Hematopoietic multipotent progenitor cell treated with erythropoietin and hydrocortisone succinate and interleukin-3 and kit ligand, for 8 days (in vitro differentiated cells): ENCODE results near the gene RPS27.

Experiments used
- DNase-seq: peaks from one replicate; pipeline ENCODE4 v3.0.0-alpha.2; 2015

RPS27 gene

DNA sequence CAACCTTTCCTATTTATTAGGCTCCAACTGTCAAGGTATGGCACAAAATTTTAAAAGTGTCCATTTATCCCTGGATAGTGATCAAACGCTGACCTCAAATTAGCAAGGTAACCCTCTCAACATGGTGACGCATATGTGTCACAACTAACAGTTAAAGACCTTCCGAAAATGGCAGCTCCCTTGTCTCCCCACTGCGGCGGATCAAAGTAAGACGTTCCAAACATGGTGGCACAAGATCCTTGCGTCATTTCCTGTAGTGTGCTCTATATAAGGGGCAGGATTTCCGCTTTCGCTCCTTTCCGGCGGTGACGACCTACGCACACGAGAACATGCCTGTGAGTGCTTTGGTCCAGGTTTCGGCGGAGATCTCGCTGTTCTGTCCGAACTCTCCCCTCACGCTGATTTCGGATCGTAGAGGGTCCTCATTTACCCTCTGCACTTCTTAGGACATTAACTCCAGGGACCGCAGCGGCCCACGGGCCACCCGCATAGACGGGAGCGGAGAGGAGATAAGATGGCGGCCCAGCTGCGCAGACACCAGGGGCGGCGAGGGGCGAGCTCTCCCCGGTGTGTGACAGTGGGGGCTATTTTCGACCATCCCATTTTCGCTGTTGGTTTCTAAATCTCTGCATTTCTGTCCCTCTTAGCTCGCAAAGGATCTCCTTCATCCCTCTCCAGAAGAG, at the start of gene RPS27:
RPS27 (plus strand) TSS at position 295 of the 683 bp plus-strand sequence; CDS start at position 330, 35 bp downstream.
- peak; percentile 99 for DNase-seq

DNA sequence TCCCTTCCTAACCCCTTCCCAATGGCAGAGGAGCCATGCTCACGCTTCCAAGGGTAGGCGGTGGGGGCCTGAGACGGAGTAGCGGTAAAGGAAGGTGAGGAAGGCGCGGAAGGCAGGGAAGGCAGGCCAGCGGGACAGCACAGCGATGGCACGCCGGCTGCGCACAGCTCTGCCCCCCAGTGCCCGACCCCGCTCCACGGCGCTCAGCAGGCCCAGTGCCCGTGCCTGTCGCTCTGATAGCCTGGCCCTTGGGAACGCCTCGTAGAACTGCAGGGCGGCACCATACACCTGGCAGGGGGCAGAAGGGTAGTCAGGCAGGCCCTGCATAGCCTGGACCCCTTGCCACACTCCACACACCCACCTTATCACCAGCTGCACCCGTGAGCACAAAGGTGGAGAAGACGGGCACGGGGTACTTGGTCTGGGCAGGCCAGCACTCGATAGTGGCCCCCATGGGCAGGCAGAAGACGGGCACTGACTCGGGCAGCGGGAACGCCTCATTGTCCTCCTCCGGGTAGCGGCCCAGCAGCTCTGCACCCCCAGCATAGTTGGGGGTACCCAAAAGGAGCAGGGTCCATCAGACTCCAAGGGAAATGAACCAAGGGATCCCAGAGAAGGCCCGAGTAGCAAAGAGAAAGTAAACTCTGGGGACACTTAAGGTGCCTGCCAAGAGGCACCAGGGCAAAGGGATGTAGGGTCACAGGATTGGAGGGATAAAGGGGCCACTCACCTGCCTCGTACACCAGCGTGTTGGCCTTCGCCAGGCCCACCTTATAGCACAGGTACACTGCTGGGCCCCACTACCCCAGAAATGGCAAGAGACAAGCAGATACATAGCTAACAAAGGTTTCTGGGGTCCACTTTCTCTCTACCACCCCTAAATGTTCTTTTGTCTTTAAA, 48.5 kb upstream of the RPS27 start:
- no peak for DNase-seq

DNA sequence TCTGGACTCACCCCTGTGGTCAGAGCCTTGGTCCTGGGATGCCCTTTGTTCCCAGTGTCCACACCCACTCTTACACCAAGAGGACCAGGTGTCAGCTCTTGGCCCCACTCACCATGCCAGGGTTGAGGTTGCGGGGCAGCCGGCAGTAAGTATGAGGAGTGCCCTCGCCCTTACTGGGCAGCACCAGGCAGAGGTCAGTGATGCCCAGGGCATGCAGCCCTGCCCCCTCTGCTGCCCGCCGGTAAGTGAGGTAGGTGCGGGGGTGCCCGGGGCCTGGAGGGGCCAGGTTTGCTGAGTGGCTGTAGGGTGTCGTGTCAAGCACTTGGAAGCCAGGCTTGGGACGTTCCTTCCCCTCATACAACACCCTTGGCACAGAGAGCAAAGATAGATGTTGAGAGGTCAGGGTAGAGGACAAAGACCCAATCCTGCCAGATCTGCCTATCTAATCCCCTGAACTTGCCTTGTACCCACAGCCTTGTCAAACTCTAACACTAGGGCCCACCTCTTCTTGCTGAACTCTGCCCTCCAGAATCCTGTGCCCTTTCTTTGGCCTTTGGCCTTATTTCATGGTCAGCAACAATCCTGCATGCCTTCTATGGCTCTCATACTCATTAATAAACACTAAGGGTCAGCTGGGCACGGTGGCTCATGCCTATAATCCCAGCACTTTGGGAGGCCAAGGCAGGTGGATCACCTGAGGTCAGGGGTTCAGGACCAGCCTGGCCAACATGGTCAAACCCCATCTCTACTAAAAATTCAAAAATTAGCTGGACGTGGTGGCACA, 47.6 kb upstream of the RPS27 start:
- no peak for DNase-seq

DNA sequence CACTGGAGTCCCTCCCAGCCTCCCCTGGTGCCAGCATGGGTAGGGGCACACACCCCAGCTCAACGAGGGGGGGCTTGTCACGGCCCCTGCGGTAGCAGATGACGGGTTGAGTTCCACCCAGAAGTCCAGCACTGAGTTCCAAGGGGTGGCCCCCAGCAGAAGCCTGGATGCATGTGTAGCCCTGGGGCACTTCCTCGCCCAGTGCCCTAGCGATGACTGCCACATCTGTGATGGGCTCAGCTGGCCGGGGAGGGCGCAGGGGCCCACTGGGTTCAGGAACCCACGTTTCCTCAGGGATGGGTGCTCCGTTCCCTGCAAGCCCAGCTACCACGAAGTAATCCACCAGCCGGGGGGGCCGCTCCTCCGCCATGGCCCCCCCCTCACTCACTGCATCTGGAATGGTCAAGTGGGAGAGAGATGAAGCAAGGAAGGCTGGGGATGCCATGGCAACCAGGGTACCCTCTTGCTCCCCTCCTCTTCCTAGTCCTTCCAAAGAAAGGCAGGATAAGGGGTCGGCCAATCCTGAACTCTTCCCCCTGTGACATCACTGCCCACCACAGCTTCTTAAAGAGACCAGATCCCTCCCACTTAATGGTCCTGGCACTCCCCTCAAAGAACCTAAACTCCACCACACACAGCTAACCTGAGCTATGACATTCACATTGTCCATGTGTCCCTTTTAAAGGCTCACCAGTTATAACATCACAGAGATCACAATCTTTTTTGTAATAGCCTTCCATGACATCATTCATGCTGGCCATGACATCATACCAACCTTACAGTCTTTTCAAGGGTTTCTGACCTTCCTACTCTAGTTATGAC, 46.3 kb upstream of the RPS27 start:
- DNase-seq, result peak; percentile 40

DNA sequence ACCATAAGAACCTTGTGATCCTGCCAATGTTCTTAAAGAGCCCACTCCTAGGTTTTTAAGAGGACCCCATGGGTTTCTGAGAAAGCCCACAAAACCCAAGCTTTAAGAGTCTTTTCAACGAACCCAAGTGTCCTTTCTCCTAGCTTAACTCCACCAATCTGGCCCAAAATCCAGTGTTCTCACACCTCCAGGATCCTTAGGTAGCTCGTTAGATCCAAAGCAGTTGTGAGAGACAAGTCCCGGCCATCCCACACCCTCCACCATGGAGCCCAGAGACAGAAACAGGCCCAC, 45.8 kb upstream of the RPS27 start:
- DNase-seq, result no peak

DNA sequence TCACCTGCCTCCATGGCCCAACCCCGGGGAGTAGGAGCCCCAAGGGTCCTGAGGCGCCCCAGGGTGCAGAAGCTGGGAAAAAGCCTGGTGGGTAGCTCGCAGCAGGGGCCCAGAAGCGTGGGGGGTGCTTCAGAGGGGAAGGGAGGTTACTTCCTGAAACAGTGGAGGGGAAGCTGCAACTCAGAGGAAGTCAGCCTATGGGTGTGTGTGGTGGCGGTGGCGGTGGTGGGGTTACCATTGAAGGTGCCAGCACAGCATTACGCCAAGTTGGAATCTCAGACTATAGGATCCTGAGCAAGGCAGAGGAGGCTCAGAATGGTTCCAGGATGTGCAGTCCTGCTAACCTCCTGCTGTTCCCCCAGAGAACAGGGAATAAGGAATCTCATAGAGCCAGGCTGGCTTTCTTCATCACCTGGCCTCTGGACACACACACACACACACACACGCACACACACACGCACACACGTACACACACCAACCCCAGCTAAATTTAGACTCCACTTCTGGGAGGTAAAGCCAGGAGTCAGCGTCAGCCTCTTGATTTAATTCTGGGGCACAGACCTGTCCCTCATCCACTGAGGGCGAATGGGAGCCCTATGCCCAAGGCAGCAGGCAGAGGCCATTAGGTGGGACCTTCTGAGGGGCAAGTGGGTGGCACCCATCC, 45.3 kb upstream of the RPS27 start:
- DNase-seq, result peak; percentile 63

DNA sequence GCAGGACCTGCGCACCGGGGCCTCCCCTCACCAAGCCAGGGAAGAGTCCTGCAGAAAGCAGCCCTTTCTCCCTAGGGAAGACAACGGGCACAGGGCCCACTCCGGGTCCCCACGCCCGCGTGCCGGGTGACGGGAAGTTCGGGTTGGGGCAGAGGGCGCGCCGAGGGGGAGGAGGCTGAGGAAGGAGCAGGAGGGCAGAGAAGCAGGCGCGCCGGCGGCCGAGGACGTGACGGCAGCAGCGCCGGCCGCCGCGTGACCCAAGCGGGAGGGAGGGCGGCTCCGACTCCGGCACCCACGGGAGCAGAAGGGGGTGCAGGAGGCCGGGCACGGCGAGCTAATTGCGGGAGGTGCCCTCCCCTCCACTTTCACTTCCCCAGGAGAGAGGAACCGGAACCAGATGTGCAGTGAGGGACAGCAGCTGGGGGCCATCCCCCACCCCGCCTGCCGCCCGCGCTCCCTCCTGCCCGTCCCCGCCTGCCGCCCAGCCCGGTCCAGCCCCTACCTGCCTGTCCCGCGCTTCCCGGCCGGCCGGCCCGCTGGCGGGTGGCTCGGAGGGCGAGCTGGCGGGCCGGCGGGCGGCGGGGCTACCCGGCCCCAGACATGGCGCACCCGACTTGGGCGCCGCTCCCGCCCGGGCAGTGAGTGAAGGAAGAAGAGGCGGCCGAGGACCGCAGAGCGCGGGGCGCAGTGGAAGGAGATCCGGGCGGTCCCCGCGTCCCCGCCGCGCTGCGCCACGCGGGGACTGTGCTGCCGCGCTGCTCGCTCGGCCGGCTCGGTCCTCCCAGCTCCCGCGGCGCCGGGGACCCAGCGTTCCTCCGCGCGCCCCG, 44.6 kb upstream of the RPS27 start:
- peak; percentile 74 for DNase-seq

DNA sequence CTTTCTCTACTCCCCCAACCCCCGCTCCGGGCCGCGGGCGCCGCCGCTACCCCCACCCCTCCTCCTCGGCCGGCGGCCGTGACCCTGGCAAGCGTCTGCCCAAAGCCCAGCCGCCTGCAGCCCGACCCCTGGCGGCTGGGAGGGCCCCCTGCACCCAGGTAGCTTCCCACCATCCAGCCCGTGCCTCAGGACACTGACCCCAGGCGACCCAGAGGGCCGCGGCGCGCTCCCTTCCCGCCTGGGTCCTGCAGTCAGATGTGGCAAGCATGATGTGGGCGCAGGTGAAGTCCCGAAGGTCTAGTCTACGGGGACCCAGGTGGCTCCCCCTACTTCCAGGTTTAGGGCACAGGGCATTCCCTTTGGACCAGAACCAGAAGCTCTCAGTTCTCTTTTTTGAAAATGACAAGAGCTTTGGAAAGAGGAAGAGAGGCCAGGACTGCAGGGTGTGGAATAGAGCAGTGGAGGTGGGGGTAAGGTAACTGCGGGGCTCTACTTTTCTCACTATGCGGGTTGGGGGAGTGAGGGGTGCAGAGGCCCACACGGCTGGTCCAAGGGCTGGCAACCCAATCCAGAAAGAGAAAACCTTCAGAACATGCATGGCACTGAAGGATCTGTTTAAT, 43.8 kb upstream of the RPS27 start, which contains the start of gene DENND4B:
DENND4B (minus strand) TSS at position 97 of the 620 bp plus-strand sequence. CDS start 2,344 bp downstream, outside the sequence.
- DNase-seq, result peak; percentile 84

DNA sequence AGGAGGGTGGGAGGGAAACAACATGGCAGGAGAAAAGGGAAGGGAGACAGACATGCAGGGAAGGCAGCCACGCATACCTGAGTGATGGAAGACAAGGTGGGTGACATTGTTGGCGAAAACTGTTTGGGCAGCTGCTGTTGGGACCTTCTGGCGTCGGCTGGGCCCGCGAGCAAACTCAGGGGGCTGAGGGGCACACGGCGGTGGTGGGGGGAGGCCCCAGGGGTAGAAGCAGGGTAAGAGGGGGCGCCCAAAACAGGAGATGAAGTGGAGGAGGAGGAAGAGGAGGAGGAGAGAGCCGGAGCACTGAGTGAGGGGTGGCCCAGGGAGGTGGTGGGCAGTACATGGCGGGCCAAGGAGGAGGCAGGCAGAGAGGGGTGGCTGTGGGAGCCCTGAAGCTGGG, 39.4 kb upstream of the RPS27 start:
- no peak for DNase-seq

DNA sequence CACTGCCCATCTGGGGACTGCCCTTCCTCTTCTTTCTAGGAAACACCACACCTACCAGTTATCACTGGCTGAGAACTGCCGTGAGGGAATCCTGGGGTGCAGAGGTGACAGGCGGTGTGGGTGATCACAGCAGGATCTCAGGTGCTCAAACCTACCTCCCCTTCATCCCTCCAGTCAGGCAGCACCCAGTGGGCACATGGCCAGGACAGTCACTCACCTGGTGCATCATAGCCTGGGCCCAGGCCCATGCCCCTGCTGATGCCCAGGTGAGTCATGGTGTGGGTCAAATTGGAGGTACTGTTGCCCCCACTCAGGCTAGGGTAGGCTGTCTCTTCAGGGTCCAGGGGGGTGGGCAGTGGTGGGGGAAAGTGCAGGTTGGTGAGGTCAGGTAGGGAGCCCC, 38.8 kb upstream of the RPS27 start:
- no peak for DNase-seq

DNA sequence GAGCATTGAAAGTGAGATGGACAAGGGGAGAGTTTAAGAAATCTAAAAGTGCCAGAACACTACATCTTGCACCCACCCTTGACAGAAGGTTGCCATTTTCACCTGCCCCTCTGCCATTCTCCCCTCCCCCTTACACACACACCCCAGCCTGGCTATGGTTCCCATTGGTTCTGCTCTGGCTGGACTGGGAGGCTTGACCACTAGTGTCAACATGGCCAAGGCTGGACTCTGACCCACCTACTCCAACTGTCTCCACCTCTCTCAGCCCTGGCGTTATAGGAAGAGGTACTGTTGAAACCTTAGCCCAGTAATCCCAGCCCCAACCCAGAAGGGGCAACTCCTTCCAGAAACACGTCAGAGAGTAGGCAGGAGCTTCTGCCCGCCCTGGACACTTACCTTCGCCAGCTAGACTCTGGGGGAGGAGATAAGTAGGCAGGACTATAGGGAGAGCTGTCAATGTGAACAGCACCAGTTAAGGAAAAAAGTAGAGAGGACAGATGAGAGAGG, 36.6 kb upstream of the RPS27 start:
- no peak for DNase-seq

DNA sequence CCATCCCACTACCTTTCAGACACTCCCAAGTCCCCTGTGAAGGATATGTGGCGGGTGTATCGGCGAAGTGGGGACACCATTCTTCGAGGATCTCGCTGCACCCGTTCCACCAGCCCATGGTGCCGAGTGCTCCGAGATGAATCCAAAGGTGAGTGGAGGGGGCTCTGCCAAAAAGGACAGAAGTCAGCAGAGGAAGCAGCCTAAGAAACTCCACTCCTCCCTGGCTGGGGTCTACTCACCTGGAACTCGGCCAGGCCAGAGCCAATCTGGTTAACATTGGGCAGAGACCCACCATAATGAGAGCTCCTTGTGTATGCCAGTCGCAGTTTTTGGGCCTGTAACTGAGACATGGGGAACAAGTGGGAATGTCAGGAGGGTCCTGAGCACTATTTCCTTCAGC, 35.7 kb upstream of the RPS27 start:
- DNase-seq, result no peak

DNA sequence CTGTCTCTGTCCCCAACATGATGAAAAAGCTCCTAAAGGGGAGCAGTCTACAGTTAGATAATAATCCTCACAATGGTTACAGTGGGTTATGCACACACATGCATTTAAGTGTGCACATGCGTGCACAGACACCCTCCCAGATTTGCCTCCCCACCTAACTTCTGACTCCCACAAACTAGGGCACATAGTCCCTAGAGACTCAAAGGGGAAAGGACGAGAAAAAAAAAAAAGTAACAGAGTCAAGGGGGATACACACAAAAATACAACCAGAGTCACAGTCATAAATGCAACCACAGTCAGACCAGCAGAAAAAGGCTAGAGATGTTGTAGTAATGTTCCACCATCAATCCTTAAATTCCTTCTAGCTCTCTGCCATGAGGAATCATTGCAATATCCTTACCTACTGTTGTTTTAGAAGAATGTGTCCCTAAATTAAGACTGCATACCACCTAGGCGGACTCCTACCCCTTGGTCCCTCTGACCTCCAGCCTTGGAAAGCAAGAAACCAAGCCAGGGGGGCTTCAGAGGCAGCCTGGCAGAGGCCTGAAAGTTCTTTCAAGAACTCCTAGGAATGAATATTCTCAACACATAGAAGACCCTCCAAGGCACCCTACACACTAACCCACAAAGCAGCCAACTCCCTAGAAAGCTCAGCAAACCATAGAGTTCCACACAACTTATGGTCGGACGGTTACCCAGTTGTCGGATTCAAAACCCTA, 33.4 kb upstream of the RPS27 start:
- DNase-seq, result no peak

DNA sequence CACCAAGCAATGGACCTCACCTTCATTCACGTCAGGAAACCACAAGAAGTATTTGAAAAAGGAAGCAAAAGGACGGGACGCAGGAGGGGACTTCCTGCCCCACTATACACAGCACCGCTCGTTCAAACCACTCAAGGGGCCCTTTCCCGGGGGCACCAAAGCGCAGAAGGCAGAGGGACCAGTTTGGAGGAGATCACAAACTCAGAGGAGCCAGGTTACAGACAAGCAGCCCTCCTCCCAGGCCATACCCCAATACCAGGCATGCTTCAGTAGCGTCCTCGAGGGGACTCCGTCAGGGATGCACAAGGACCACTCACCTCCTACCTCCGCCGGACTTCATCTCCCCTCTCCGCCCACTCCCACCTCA, 32.8 kb upstream of the RPS27 start:
- no peak for DNase-seq

DNA sequence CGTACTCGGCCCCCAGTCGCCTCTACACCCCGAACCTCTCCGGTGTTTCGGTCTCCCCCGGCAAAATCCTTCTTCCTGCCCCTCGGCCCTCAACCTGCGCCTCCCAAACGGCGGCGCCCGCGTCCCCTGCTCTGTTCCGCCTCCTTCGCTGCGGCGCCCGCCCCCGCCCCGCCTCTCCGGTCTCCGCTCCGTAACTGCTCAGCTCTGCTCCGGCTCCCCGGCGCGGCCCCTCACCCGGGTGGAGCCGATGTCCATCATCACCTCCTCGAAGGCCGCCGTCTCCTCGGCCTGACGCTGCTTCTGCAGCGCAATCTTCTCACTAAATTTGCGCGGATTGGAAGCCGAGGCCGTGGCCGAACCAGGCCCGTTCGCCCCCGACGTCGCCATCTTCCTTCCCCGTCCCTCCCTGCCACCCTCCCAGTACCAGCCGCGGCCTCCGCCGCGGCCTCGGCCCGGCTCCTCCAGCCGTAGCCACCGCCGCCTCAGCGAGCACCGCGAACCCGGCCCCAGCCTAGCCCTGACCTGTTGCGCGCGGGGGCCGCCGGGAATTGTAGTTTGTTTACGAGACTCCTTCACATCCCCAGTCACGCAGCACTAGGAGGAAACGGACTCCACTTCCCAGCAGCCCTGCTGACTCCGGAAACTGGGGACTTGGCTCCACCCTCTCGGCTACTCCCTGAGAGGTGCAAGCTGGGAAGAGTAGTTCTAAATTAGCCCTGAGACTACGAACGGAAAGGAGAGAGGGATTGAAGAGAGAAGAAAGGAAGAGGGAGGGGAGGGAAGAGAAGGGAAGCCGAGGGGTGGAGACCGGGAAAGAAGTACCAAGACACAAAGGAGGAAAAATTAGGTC, 32.2 kb upstream of the RPS27 start, which contains the start of gene CRTC2:
CRTC2 (minus strand) TSS at position 502 of the 850 bp plus-strand sequence; CDS start at position 387, 115 bp downstream.
- DNase-seq, result peak; percentile 98

DNA sequence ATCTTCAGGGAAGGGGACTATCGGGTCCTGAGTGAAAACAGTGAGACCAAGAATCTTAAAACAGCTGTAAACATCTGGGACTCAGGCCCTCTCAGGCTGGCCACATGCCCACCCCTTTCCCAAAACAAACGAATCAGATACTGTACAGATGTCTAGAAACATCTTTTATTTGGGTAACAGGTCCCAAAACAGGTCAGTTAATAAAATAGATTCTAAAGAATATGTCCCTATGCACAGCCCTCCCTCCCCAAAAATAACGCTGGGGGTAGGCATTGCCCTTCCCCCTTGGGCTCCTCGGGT, 31.7 kb upstream of the RPS27 start:
- no peak for DNase-seq

DNA sequence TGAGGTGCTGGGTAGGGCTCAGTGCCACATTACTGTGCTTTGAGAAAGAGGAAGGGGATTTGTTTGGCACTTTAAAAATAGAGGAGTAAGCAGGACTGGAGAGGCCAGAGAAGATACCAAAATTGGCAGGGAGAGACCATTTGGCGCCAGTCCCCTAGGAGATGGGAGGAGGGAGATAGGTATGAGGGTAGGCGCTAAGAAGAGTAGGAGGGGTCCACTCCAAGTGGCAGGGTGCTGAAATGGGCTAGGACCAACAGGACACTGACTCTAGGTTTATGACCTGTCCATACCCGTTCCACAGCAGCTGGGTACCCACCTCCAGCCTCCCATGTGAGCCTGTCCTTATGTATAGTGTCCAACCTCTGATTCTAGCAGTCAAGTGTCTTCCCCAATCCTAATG, 31.1 kb upstream of the RPS27 start:
- peak; percentile 35 for DNase-seq

DNA sequence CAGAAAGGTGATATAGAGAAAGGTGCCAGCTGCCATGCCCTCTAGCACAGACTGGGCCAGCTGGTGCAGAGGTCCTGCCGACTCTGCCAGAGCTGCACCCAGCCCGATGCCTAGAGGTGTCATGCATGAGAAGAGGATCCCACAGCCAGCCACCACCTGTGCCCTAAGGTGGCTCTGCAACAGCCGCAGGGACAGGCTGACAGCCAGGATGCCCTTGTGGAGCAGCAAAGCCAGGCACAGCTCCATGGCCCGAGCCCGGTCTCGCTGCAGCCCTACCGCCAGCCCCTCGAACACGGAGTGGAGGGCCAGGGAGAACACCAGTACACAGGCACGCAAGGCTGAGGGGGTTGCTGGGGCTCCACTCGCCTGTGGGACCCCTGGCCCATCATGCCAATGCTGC, 30.4 kb upstream of the RPS27 start:
- no peak for DNase-seq

DNA sequence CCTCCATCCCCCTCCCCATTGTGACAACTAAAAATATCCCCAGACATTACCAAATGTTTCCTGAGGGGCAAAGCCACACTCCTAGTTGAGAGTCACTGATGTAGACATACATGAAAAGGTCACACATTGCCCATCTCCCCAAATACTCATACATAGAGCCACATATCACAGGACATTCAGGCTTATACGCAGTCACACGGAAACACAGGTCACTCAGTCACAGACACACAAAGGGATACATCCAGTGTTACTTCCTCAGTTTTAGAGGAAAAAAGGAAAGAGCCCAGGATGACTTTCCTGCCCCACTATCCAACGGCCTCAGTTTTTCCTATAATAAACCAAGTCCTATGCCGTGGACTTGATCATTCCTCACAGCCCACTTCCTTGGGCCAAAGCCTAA, 29.1 kb upstream of the RPS27 start:
- no peak for DNase-seq
